PFSK-1 (cell line): ENCODE measurements around the gene KRTAP10-8.

ENCODE experiments used
- FOXP2 ChIP-seq: optimal IDR thresholded peaks from 2 replicates; pipeline ENCODE3; 2011; ENCODE audit warnings: borderline replicate concordance, control low read depth, inconsistent platforms; ENCODE audit not compliant: insufficient read depth; ENCODE audit errors: extremely low read length, extremely low read depth
- POLR2AphosphoS5 ChIP-seq: IDR thresholded peaks from 2 replicates; pipeline ENCODE4 v1.6.1; 2012; ENCODE audit warnings: low read depth, mild to moderate bottlenecking, control low read depth, low read length, moderate library complexity
- REST ChIP-seq, 2 experiments: IDR thresholded peaks; 2 replicates each; pipeline versions ENCODE4 v1.6.1 to v1.8.0; 2011 to 2012; ENCODE audit warnings: low read depth in 2 of 2, low read length in 2 of 2, control low read depth in 1 of 2, inconsistent platforms in 1 of 2, mild to moderate bottlenecking in 1 of 2, moderate library complexity in 1 of 2; ENCODE audit not compliant: insufficient read depth in 1 of 2
- SIN3A ChIP-seq: IDR thresholded peaks from 2 replicates; pipeline ENCODE4 v1.6.1; 2012; ENCODE audit warnings: mild to moderate bottlenecking, low read length, moderate library complexity, borderline replicate concordance; ENCODE audit not compliant: insufficient read depth
- TAF1 ChIP-seq: IDR thresholded peaks from 2 replicates; pipeline ENCODE4 v1.6.1; 2012; ENCODE audit warnings: low read length, control low read depth, borderline replicate concordance; ENCODE audit not compliant: insufficient read depth

- TF ChIP-seq POLR2AphosphoS5 (no peak), TAF1 (no peak), REST (IDR thresholded peaks at IDR 0.05; ENCODE audit: insufficient read depth in 1 of 2, low read depth in 2 of 2, low read length in 2 of 2) (no peak), SIN3A (no peak), FOXP2 (no peak)
These were observed 16.4 kb upstream of the KRTAP10-8 start for GRCh38 chr21:44595524-44595923.
